ENCODE results near the gene NFIX. TPM values are rescaled to one million over a fixed set of nuclear protein-coding genes. Genes with fewer than 3 reads are reported as not detected.

Gene NFIX
- polyA plus RNA-seq, 3 donors = 0.25 to 3.7 (median 0.90) TPM

- H3K27me3 ChIP-seq (ENCODE audit: control insufficient read depth in 2 of 2, insufficient read depth in 2 of 2, low read length in 2 of 2) = no peaks in the 10 kb centered on the region
- H3K9me3 ChIP-seq (replicated peaks in 1 of 2; ENCODE audit: control insufficient read depth in 1 of 2, insufficient read depth in 1 of 2, low read length in 2 of 2) = no peaks in the 10 kb centered on the region
- WGBS (ENCODE audit: insufficient coverage) = under 1% methylated on average over 29 of the region's 58 CpGs
- peak overlapping the region; percentile 86 for H3K9ac ChIP-seq (ENCODE audit: insufficient read depth, low read length, poor library complexity, severe bottlenecking)
- H3K27me3 Mint-ChIP-seq (ENCODE audit: low read depth in 3 of 3) = peaks cover 0 to 1% (median 1%) of the 10 kb centered on the region in 3 donors
- peaks cover 67 to 88% of the 10 kb centered on the region in 2 donors for H3K4me1 ChIP-seq (ENCODE audit: control insufficient read depth in 1 of 2, insufficient read depth in 2 of 2, low read length in 2 of 2)
- H3K4me1 Mint-ChIP-seq = peaks cover 54% of the 10 kb centered on the region
- intact Hi-C loops (cut with micrococcal nuclease) = loop anchor here in 1 of 2 donors (10.0 kb wide), 1 partner anchor 304 kb away; the partner anchor contains the start of gene JUNB
- H3K36me3 ChIP-seq (replicated peaks in 1 of 2; ENCODE audit: control insufficient read depth in 1 of 2, insufficient read depth in 2 of 2, low read length in 2 of 2) = peaks cover 3 to 11% of the 10 kb centered on the region in 2 donors
- peaks cover 7 to 9% of the 10 kb centered on the region in 2 donors for H3K36me3 Mint-ChIP-seq
- no peaks in the 10 kb centered on the region for H3K9me3 Mint-ChIP-seq
- peak overlapping the region; percentile 87 to 95 for H3K4me3 Mint-ChIP-seq
- H3K4me2 ChIP-seq (replicated peaks; ENCODE audit: extremely low read depth, low read length, poor library complexity, severe bottlenecking) = peak overlapping the region; percentile 100
- peak overlapping the region; percentile 61 to 84 (median 78) for H3K4me3 ChIP-seq (replicated peaks in 1 of 3; ENCODE audit: low read depth in 2 of 3, low read length in 3 of 3)
- TF ChIP-seq, protein P1, sequence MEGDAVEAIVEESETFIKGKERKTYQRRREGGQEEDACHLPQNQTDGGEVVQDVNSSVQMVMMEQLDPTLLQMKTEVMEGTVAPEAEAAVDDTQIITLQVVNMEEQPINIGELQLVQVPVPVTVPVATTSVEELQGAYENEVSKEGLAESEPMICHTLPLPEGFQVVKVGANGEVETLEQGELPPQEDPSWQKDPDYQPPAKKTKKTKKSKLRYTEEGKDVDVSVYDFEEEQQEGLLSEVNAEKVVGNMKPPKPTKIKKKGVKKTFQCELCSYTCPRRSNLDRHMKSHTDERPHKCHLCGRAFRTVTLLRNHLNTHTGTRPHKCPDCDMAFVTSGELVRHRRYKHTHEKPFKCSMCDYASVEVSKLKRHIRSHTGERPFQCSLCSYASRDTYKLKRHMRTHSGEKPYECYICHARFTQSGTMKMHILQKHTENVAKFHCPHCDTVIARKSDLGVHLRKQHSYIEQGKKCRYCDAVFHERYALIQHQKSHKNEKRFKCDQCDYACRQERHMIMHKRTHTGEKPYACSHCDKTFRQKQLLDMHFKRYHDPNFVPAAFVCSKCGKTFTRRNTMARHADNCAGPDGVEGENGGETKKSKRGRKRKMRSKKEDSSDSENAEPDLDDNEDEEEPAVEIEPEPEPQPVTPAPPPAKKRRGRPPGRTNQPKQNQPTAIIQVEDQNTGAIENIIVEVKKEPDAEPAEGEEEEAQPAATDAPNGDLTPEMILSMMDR (IDR thresholded peaks at IDR 0.05) = no peak
- H3K79me2 ChIP-seq (ENCODE audit: insufficient read depth, low read length) = peaks cover 63% of the 10 kb centered on the region
- H3K27ac Mint-ChIP-seq = peak overlapping the region; percentile 93 to 97 (median 95)
- peak; percentile 58 to 63 (median 60) for DNase-seq
- peak overlapping the region; percentile 90 to 98 for H3K27ac ChIP-seq (ENCODE audit: low read depth in 1 of 2, low read length in 2 of 2)
- peak overlapping the region; percentile 61 for H2AFZ ChIP-seq (ENCODE audit: insufficient read depth, low read depth, low read length, poor library complexity, severe bottlenecking)
- H4K20me1 ChIP-seq (ENCODE audit: insufficient read depth, low read length) = peaks cover 27% of the 10 kb centered on the region
Observed at GRCh38 chr19:13098277-13099072, 103.2 kb downstream of the NFIX start.

DNA sequence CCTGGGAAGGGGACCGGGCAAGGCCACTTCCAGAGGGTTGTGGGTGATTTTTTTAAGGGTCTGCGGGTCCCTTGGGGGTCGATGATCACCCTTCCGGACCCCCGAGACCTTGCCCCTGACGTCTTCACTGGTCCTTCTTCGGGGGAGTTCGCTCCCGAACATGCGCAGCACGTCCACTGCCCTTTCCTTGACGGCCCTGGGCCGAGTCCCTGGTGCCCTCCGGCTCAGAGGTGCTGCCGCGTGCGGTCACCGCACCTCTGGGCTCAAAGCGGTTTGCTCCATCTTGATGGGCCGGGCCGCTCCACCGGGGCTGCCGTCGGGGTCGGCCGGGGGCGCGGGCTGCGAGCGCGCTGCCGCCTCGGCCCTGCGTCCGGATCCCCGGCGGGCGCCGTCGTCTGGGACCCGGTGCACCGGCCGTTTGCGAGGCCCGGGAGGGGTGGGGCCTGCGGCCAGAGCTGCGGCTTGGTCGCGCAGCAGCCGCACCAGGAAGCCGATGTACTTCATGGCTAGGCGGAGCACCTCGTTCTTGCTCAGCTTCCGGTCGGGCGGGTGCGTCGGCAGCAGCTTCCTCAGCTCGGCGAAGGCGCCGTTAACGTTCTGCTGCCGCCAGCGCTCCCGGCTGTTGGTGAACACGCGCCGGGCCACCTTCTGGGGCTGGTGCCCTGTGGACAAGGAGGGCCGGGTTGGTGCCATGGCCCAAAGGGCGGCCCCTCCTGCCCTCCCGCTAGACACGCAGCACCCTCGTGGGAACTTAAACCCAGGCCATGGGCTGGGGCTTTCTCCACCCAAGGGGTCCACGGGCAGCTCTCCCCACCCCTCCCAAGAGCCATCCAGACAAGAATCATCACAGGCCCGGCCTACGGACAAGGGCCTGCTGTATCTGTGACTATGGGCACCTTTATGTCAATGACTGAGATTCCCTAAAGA is 104.1 kb downstream of the NFIX start:
- Mint-ChIP-seq H3K4me3 (peak overlapping the region; percentile 87 to 95), H3K27me3 (ENCODE audit: low read depth in 3 of 3) (peaks cover 0 to 1% (median 1%) of the 10 kb centered on the region in 3 donors), H3K36me3 (peaks cover 7 to 9% of the 10 kb centered on the region in 2 donors), H3K4me1 (peaks cover 54% of the 10 kb centered on the region), H3K9me3 (no peaks in the 10 kb centered on the region), H3K27ac (peak overlapping the region; percentile 93 to 97 (median 95))
- Histone ChIP-seq H3K4me1 (ENCODE audit: control insufficient read depth in 1 of 2, insufficient read depth in 2 of 2, low read length in 2 of 2) (peaks cover 70 to 89% of the 10 kb centered on the region in 2 donors), H2AFZ (ENCODE audit: insufficient read depth, low read depth, low read length, poor library complexity, severe bottlenecking) (peak overlapping the region; percentile 61), H3K9ac (ENCODE audit: insufficient read depth, low read length, poor library complexity, severe bottlenecking) (peak overlapping the region; percentile 86), H3K4me3 (replicated peaks in 1 of 3; ENCODE audit: low read depth in 2 of 3, low read length in 3 of 3) (peak overlapping the region; percentile 61 to 92 (median 84)), H4K20me1 (ENCODE audit: insufficient read depth, low read length) (peaks cover 27% of the 10 kb centered on the region), H3K4me2 (replicated peaks; ENCODE audit: extremely low read depth, low read length, poor library complexity, severe bottlenecking) (peak overlapping the region; percentile 100), H3K9me3 (replicated peaks in 1 of 2; ENCODE audit: control insufficient read depth in 1 of 2, insufficient read depth in 1 of 2, low read length in 2 of 2) (no peaks in the 10 kb centered on the region), H3K27me3 (ENCODE audit: control insufficient read depth in 2 of 2, insufficient read depth in 2 of 2, low read length in 2 of 2) (no peaks in the 10 kb centered on the region), H3K27ac (ENCODE audit: low read depth in 1 of 2, low read length in 2 of 2) (peak overlapping the region; percentile 90 to 98), H3K36me3 (replicated peaks in 1 of 2; ENCODE audit: control insufficient read depth in 1 of 2, insufficient read depth in 2 of 2, low read length in 2 of 2) (peaks cover 3 to 11% of the 10 kb centered on the region in 2 donors), H3K79me2 (ENCODE audit: insufficient read depth, low read length) (peaks cover 67% of the 10 kb centered on the region)
- WGBS (ENCODE audit: insufficient coverage) = under 1% methylated on average over 70 of the region's 77 CpGs
- DNase-seq = peak; percentile 87 to 89 (median 89)
- TF ChIP-seq, protein P1 (IDR thresholded peaks at IDR 0.05) = no peak
- intact Hi-C loops (cut with micrococcal nuclease) = loop anchor here in 1 of 2 donors (10.0 kb wide), 1 partner anchor 305 kb away; the partner anchor contains the start of gene JUNB
